ENCODE results near the gene GDAP1L1. TPM values are rescaled to one million over a fixed set of nuclear protein-coding genes. Genes with fewer than 3 reads are reported as not detected.

Gene GDAP1L1
- polyA plus RNA-seq, 3 donors, result not detected

DNA sequence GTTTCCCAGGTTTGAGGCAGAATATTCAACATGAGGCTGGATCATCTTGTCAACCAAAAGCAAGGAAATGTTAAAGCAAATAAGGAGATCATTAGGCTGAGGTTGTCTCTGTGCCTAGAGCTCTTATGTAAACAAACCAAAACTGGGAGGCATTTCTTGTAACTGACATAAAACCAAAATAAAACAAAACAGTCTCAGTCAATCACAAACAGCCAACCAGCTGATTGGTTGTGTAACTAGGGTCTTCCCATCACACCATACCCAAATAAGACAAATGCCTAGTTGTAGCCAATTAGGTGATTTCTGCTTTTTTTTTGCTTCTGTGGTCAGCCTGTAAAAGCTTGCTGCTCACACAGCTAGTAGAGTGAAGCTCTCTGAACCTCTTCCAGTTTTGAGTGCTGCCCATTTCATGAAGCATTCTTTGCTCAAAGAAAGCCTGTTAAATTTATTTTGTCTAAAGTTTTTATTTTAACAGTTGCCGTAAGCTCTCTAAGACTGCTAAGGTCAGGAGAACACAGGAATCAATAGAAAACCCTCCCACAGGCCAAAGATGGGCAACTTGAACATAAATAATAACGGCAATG lies 72.8 kb downstream of the GDAP1L1 start:
- H3K4me2 ChIP-seq (replicated peaks; ENCODE audit: extremely low read depth, low read length, poor library complexity, severe bottlenecking), result no peak overlapping the region
- no peak overlapping the region for H3K9ac ChIP-seq (ENCODE audit: insufficient read depth, low read length, poor library complexity, severe bottlenecking)
- WGBS (ENCODE audit: insufficient coverage), result no CpG with 5 or more reads among the region's 2 CpGs
- H2AFZ ChIP-seq (ENCODE audit: insufficient read depth, low read depth, low read length, poor library complexity, severe bottlenecking), result no peak overlapping the region
- Mint-ChIP-seq H3K27me3 (ENCODE audit: low read depth in 3 of 3) (peaks cover 10 to 17% (median 14%) of the 10 kb centered on the region in 3 donors), H3K4me1 (no peaks in the 10 kb centered on the region), H3K27ac (no peak overlapping the region), H3K36me3 (no peaks in the 10 kb centered on the region), H3K4me3 (no peak overlapping the region), H3K9me3 (peaks cover 0 to 2% (median 0%) of the 10 kb centered on the region in 7 donors)
- no peak overlapping the region for H3K27ac ChIP-seq (ENCODE audit: low read depth in 1 of 2, low read length in 2 of 2)
- no peaks in the 10 kb centered on the region for H3K79me2 ChIP-seq (ENCODE audit: insufficient read depth, low read length)
- H3K27me3 ChIP-seq (ENCODE audit: control insufficient read depth in 2 of 2, insufficient read depth in 2 of 2, low read length in 2 of 2), result peaks cover 0 to 9% of the 10 kb centered on the region in 2 donors
- no peaks in the 10 kb centered on the region for H3K4me1 ChIP-seq (ENCODE audit: control insufficient read depth in 1 of 2, insufficient read depth in 2 of 2, low read length in 2 of 2)
- H3K4me3 ChIP-seq (replicated peaks in 1 of 3; ENCODE audit: low read depth in 2 of 3, low read length in 3 of 3), result no peak overlapping the region
- no peaks in the 10 kb centered on the region for H3K9me3 ChIP-seq (replicated peaks in 1 of 2; ENCODE audit: control insufficient read depth in 1 of 2, insufficient read depth in 1 of 2, low read length in 2 of 2)
- intact Hi-C loops (cut with micrococcal nuclease), result no loop called here
- no peaks in the 10 kb centered on the region for H3K36me3 ChIP-seq (replicated peaks in 1 of 2; ENCODE audit: control insufficient read depth in 1 of 2, insufficient read depth in 2 of 2, low read length in 2 of 2)
- H4K20me1 ChIP-seq (ENCODE audit: insufficient read depth, low read length), result no peaks in the 10 kb centered on the region
- no peak for DNase-seq
- TF ChIP-seq, protein P1, sequence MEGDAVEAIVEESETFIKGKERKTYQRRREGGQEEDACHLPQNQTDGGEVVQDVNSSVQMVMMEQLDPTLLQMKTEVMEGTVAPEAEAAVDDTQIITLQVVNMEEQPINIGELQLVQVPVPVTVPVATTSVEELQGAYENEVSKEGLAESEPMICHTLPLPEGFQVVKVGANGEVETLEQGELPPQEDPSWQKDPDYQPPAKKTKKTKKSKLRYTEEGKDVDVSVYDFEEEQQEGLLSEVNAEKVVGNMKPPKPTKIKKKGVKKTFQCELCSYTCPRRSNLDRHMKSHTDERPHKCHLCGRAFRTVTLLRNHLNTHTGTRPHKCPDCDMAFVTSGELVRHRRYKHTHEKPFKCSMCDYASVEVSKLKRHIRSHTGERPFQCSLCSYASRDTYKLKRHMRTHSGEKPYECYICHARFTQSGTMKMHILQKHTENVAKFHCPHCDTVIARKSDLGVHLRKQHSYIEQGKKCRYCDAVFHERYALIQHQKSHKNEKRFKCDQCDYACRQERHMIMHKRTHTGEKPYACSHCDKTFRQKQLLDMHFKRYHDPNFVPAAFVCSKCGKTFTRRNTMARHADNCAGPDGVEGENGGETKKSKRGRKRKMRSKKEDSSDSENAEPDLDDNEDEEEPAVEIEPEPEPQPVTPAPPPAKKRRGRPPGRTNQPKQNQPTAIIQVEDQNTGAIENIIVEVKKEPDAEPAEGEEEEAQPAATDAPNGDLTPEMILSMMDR (IDR thresholded peaks at IDR 0.05), result no peak

DNA sequence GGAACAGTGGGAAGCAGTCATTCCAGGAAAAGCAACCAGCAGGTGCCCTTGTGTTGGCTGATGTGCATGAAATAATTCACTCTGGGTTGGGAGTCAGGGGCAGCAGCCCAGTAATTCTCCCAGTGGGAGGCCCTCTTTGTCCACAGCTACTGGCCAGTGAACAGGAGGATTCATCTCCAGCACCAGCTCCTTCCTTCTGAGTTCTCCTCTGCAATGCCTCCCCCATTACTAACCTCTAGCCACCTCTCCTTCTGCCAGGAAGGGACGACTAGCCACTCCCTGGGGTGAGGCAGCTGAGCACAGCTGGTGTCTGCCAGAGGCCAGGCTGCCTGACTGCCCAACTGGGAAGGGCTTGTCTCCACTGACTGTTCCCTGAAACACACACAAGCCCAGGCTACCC lies 77.2 kb downstream of the GDAP1L1 start:
- Mint-ChIP-seq H3K4me1 (no peaks in the 10 kb centered on the region), H3K36me3 (no peaks in the 10 kb centered on the region), H3K27ac (no peak overlapping the region), H3K9me3 (peaks cover 0 to 2% (median 0%) of the 10 kb centered on the region in 7 donors), H3K27me3 (ENCODE audit: low read depth in 3 of 3) (peaks cover 13 to 36% (median 20%) of the 10 kb centered on the region in 3 donors), H3K4me3 (no peak overlapping the region)
- peaks cover 2 to 23% of the 10 kb centered on the region in 2 donors for H3K27me3 ChIP-seq (ENCODE audit: control insufficient read depth in 2 of 2, insufficient read depth in 2 of 2, low read length in 2 of 2)
- H3K36me3 ChIP-seq (replicated peaks in 1 of 2; ENCODE audit: control insufficient read depth in 1 of 2, insufficient read depth in 2 of 2, low read length in 2 of 2), result no peaks in the 10 kb centered on the region
- H3K4me2 ChIP-seq (replicated peaks; ENCODE audit: extremely low read depth, low read length, poor library complexity, severe bottlenecking), result no peak overlapping the region
- no peak overlapping the region for H3K4me3 ChIP-seq (replicated peaks in 1 of 3; ENCODE audit: low read depth in 2 of 3, low read length in 3 of 3)
- intact Hi-C loops (cut with micrococcal nuclease), result no loop called here
- no peak overlapping the region for H2AFZ ChIP-seq (ENCODE audit: insufficient read depth, low read depth, low read length, poor library complexity, severe bottlenecking)
- no peaks in the 10 kb centered on the region for H3K9me3 ChIP-seq (replicated peaks in 1 of 2; ENCODE audit: control insufficient read depth in 1 of 2, insufficient read depth in 1 of 2, low read length in 2 of 2)
- no peaks in the 10 kb centered on the region for H4K20me1 ChIP-seq (ENCODE audit: insufficient read depth, low read length)
- 75% methylated on average over 1 of the region's 1 CpG for WGBS (ENCODE audit: insufficient coverage)
- no peaks in the 10 kb centered on the region for H3K4me1 ChIP-seq (ENCODE audit: control insufficient read depth in 1 of 2, insufficient read depth in 2 of 2, low read length in 2 of 2)
- H3K79me2 ChIP-seq (ENCODE audit: insufficient read depth, low read length), result no peaks in the 10 kb centered on the region
- no peak overlapping the region for H3K9ac ChIP-seq (ENCODE audit: insufficient read depth, low read length, poor library complexity, severe bottlenecking)
- TF ChIP-seq, protein P1 (IDR thresholded peaks at IDR 0.05), result no peak
- DNase-seq, result no peak
- no peak overlapping the region for H3K27ac ChIP-seq (ENCODE audit: low read depth in 1 of 2, low read length in 2 of 2)

Measured in CD14-positive monocyte (primary cell).